Measurements from ENCODE around the gene LAIR1.

- TF ChIP-seq POLR2A (IDR thresholded peaks at IDR 0.05) (no peak), CTCF (IDR thresholded peaks at IDR 0.05) (no peak), POLR2AphosphoS5 (IDR thresholded peaks at IDR 0.05) (no peak), EP300 (IDR thresholded peaks at IDR 0.05) (no peak)
Measured at GRCh38 chr19:54315956-54316355, 48.8 kb downstream of the LAIR1 start.

Measured in upper lobe of left lung (tissue), 4 donors.